Mammary epithelial cell (primary cell): Measurements from ENCODE around the gene STK24.

Source experiments
- CTCF ChIP-seq, 2 donors: IDR thresholded peaks in 1 of 2; conservative IDR thresholded peaks in 1 of 2; 2 replicates each; pipeline ENCODE4 v1.5.1; 2011 to 2012; ENCODE audit warnings: inconsistent platforms in 2 of 2, low read length in 2 of 2, mild to moderate bottlenecking in 2 of 2, control low read depth in 1 of 2, low read depth in 1 of 2; ENCODE audit not compliant: insufficient read depth in 1 of 2; ENCODE audit errors: extremely low read depth in 1 of 2
- EZH2 ChIP-seq: IDR thresholded peaks from 2 replicates; pipeline ENCODE4 v1.6.1; 2012; ENCODE audit warnings: low read length, inconsistent platforms, borderline replicate concordance

DNA sequence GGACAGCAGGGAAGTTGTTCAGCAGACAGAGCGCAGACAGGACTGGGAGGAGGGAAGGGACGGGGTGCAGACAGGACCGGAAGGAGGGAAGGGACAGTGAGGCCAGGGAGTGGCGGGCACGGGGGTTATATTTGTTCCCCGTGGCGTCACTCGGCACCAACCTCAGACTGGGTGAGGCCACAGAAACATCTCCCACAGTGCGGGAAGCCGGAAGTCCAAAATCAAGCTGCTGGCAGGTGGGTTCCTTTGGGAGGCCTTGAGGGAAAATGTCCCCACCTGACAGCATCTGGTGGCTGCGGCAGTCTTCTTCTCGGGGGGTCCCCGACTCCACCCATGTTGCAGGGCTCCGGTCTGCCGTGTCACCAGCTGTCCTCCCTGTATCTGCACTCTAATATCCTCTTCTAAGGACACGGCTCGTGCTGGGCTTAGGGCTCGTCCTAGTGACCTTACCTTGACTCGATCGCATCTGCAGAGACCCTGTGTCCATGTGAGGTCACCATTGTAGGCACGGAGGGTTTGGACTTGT, 133.0 kb downstream of the STK24 start:
- TF ChIP-seq EZH2 (no peak), CTCF (conservative IDR thresholded peaks at IDR 0.05 in 1 of 2, IDR thresholded peaks at IDR 0.05 in 1 of 2; ENCODE audit: extremely low read depth in 1 of 2, insufficient read depth in 1 of 2, low read depth in 1 of 2, low read length in 2 of 2) (no peak)
